Activated gamma-delta T cell treated with anti-CD3 and anti-CD28 coated beads, Interleukin-2, amount 50 U/mL, for 16 hours (primary cell): ENCODE measurements around the gene KCNK15.
"Not testable (repeated sequence)": the region's sequence is repeated elsewhere in the genome, so short reads cannot be mapped to it uniquely, and the experiment has no call there.

ENCODE experiments used
- DNase-seq: peaks from one replicate; pipeline ENCODE4 v3.0.0-alpha.2; 2020; ENCODE audit warnings: low read depth

KCNK15 gene

GRCh38 chr20:44745598-44746366 is at the start of gene KCNK15:
Gene KCNK15 (plus strand): TSS chr20:44745865. CDS start chr20:44745911, 46 bp downstream.
- DNase-seq = no peak

GRCh38 chr20:44696315-44696714 is 49.4 kb upstream of the KCNK15 start:
- no peak for DNase-seq

GRCh38 chr20:44697041-44697440 is 48.6 kb upstream of the KCNK15 start:
- DNase-seq = not testable (repeated sequence)

GRCh38 chr20:44698351-44698750 is 47.3 kb upstream of the KCNK15 start:
- no peak for DNase-seq

GRCh38 chr20:44700306-44700705 is 45.4 kb upstream of the KCNK15 start:
- no peak for DNase-seq

- no peak for DNase-seq
Observed at GRCh38 chr20:44701118-44701857, 44.4 kb upstream of the KCNK15 start.

GRCh38 chr20:44701858-44702256 is 43.8 kb upstream of the KCNK15 start:
- no peak for DNase-seq

GRCh38 chr20:44702776-44703175 is 42.9 kb upstream of the KCNK15 start:
- DNase-seq = no peak

GRCh38 chr20:44703183-44703925 is 42.3 kb upstream of the KCNK15 start:
- DNase-seq = no peak

- no peak for DNase-seq
Observed at GRCh38 chr20:44703956-44704488, 41.6 kb upstream of the KCNK15 start.

GRCh38 chr20:44704551-44704971 is 41.1 kb upstream of the KCNK15 start:
- no peak for DNase-seq

GRCh38 chr20:44705364-44706094 is 40.1 kb upstream of the KCNK15 start:
- no peak for DNase-seq

- no peak for DNase-seq
Observed at GRCh38 chr20:44706301-44707017, 39.2 kb upstream of the KCNK15 start.

GRCh38 chr20:44707018-44707579 is 38.6 kb upstream of the KCNK15 start:
- DNase-seq = no peak

- DNase-seq = no peak
Observed at GRCh38 chr20:44709380-44709779, 36.3 kb upstream of the KCNK15 start.

GRCh38 chr20:44709797-44710196 is 35.9 kb upstream of the KCNK15 start:
- DNase-seq = no peak

GRCh38 chr20:44711237-44711636 is 34.4 kb upstream of the KCNK15 start:
- DNase-seq = no peak

- no peak for DNase-seq
Observed at GRCh38 chr20:44714102-44714700, 31.5 kb upstream of the KCNK15 start.

GRCh38 chr20:44714701-44715498 is 30.8 kb upstream of the KCNK15 start, which contains the start of gene CCN5:
Gene CCN5 (plus strand): TSS chr20:44715369. CDS start chr20:44715391, 22 bp downstream.
- DNase-seq = no peak
